SU-DHL-6 (cell line): ENCODE measurements around the gene OGDH.

Experiments
- H2AFZ ChIP-seq: fragments of 200-600 bp; sonication (generic); 2 replicates; pipeline ENCODE4 v1.6.1; 2014; ENCODE audit warnings: low read depth, mild to moderate bottlenecking, moderate library complexity, mixed read lengths, antibody characterized with exemption, low read length; ENCODE audit not compliant: severe bottlenecking
- H3F3A ChIP-seq: fragments of 200-600 bp; shearing (Covaris generic); 2 replicates; pipeline ENCODE4 v1.6.0; 2016; ENCODE audit warnings: antibody characterized with exemption, mild to moderate bottlenecking; ENCODE audit not compliant: insufficient read depth
- H3K27ac ChIP-seq: fragments of 200-600 bp; sonication (generic); 2 replicates; pipeline ENCODE4 v1.5.1; 2016; ENCODE audit warnings: low read depth, mild to moderate bottlenecking, low read length, moderate library complexity, mixed read lengths
- H3K27me3 ChIP-seq: fragments of 200-600 bp; sonication (generic), shearing (Covaris generic); 2 replicates; pipeline ENCODE4 v1.6.0; 2014; ENCODE audit warnings: mild to moderate bottlenecking, low read length
- H3K36me3 ChIP-seq: fragments of 200-600 bp; sonication (generic); 2 replicates; pipeline ENCODE4 v1.6.1; 2014; ENCODE audit warnings: mild to moderate bottlenecking, low read length, mixed read lengths
- H3K4me2 ChIP-seq: fragments of 300-600, 200-600 bp; shearing (Covaris generic), sonication (generic); 2 replicates; pipeline ENCODE4 v1.6.0; 2014; ENCODE audit warnings: low read length, low read depth, mild to moderate bottlenecking; ENCODE audit not compliant: poor library complexity, severe bottlenecking
- H3K4me3 ChIP-seq: fragments of 200-600 bp; sonication (generic); 2 replicates; pipeline ENCODE4 v1.5.1; 2014; ENCODE audit warnings: antibody characterized with exemption, low read length, mild to moderate bottlenecking, mixed read lengths; ENCODE audit not compliant: insufficient read depth, poor library complexity, severe bottlenecking
- H3K79me2 ChIP-seq: fragments of 200-600 bp; sonication (generic); 2 replicates; pipeline ENCODE4 v1.6.1; 2014; ENCODE audit warnings: mild to moderate bottlenecking, low read length, moderate library complexity; ENCODE audit not compliant: insufficient read depth
- H3K9ac ChIP-seq: fragments of 200-600 bp; sonication (generic); 2 replicates; pipeline ENCODE4 v1.7.0; 2014; ENCODE audit warnings: mild to moderate bottlenecking, low read length
- H3K9me2 ChIP-seq: fragments of 200-600 bp; sonication (generic); replicated peaks from 2 replicates; pipeline ENCODE4 v1.6.1; 2014; ENCODE audit warnings: low read length; ENCODE audit not compliant: insufficient read depth
- H3K9me3 ChIP-seq: fragments of 200-600 bp; sonication (generic); 2 replicates; pipeline ENCODE4 v1.6.1; 2014; ENCODE audit warnings: low read length, mixed read lengths; ENCODE audit not compliant: insufficient read depth
- H4K20me1 ChIP-seq: fragments of 200-600 bp; sonication (generic); 2 replicates; pipeline ENCODE4 v1.6.1; 2014; ENCODE audit warnings: low read depth, mild to moderate bottlenecking, antibody characterized with exemption, low read length, moderate library complexity, mixed read lengths
- CTCF ChIP-seq: fragments of 200-600 bp; sonication (generic); IDR thresholded peaks from one replicate; pipeline ENCODE4 v1.5.1; 2017; ENCODE audit warnings: antibody characterized with exemption, mild to moderate bottlenecking, low read length, moderate library complexity; ENCODE audit not compliant: insufficient read depth, poor library complexity, severe bottlenecking
- EZH2phosphoT487 ChIP-seq: fragments of 200-600 bp; sonication (generic), shearing (Covaris generic); conservative IDR thresholded peaks from 2 replicates; pipeline ENCODE4 v1.6.1; 2018; ENCODE audit warnings: mild to moderate bottlenecking, antibody characterized with exemption, low read length, moderate library complexity, mixed read lengths

Gene OGDH

GRCh38 chr7:44631458-44632115, 25.2 kb downstream of the OGDH start:
- no peaks in the 10 kb centered on the region for H4K20me1 ChIP-seq
- H3K4me2 ChIP-seq, result no peak overlapping the region
- H3K79me2 ChIP-seq, result no peaks in the 10 kb centered on the region; the same call in 1 of the 2 replicates
- TF ChIP-seq EZH2phosphoT487 (no peak), CTCF (no peak)
- no peak overlapping the region for H3K9ac ChIP-seq
- H2AFZ ChIP-seq, result no peak overlapping the region
- H3K36me3 ChIP-seq, result no peaks in the 10 kb centered on the region
- no peaks in the 10 kb centered on the region for H3F3A ChIP-seq
- H3K27ac ChIP-seq, result no peak overlapping the region
- no peaks in the 10 kb centered on the region for H3K9me3 ChIP-seq
- H3K9me2 ChIP-seq, result no peaks in the 10 kb centered on the region
- no peaks in the 10 kb centered on the region for H3K27me3 ChIP-seq
- no peak overlapping the region for H3K4me3 ChIP-seq

GRCh38 chr7:44632196-44632595, 25.8 kb downstream of the OGDH start:
- no peak overlapping the region for H3K27ac ChIP-seq
- H3F3A ChIP-seq, result no peaks in the 10 kb centered on the region
- H3K4me3 ChIP-seq, result no peak overlapping the region
- no peaks in the 10 kb centered on the region for H3K27me3 ChIP-seq
- H3K79me2 ChIP-seq, result no peaks in the 10 kb centered on the region; the same call in 1 of the 2 replicates
- H3K9me3 ChIP-seq, result no peaks in the 10 kb centered on the region
- no peaks in the 10 kb centered on the region for H3K9me2 ChIP-seq
- H3K36me3 ChIP-seq, result no peaks in the 10 kb centered on the region
- no peaks in the 10 kb centered on the region for H4K20me1 ChIP-seq
- H3K4me2 ChIP-seq, result no peak overlapping the region
- H3K9ac ChIP-seq, result no peak overlapping the region
- no peak overlapping the region for H2AFZ ChIP-seq
- TF ChIP-seq CTCF (no peak), EZH2phosphoT487 (no peak)

GRCh38 chr7:44633254-44634186, 27.1 kb downstream of the OGDH start:
- Histone ChIP-seq H3K9me3 (no peaks in the 10 kb centered on the region), H3K9me2 (no peaks in the 10 kb centered on the region), H3K27me3 (no peaks in the 10 kb centered on the region), H3K79me2 (peaks cover 5% of the 10 kb centered on the region; the same call in 1 of the 2 replicates), H2AFZ (no peak overlapping the region), H3K9ac (no peak overlapping the region), H3K36me3 (no peaks in the 10 kb centered on the region), H3K27ac (no peak overlapping the region), H3K4me3 (no peak overlapping the region), H4K20me1 (no peaks in the 10 kb centered on the region), H3F3A (no peaks in the 10 kb centered on the region), H3K4me2 (no peak overlapping the region)
- TF ChIP-seq CTCF, result no peak
- TF ChIP-seq EZH2phosphoT487, result no peak
